Right lobe of liver (tissue), 6 donors: ENCODE data around the gene GATD1. TPM values are rescaled to one million over a fixed set of nuclear protein-coding genes. Genes with fewer than 3 reads are reported as not detected.
A peak's percentile ranks its signal among the peaks of the same experiment; 100 is the strongest.

Source experiments
- ATAC-seq, 4 donors: fragments of 200-7000 bp; cut with Tn5 transposase; one replicate each; pipeline ENCODE4 v1.9.1; 2020; ENCODE audit warnings: mild to moderate bottlenecking in 4 of 4, moderate library complexity in 4 of 4
- DNase-seq, 3 donors: peaks; one replicate each; pipeline ENCODE4 v3.0.0-alpha.2; 2020
- H3K27ac ChIP-seq, 3 donors: fragments of 200-600 bp; one replicate each; pipeline ENCODE4 v1.8.0; 2022
- H3K27me3 ChIP-seq, 2 donors: fragments of 200-600 bp; one replicate each; pipeline ENCODE4 v1.8.0; 2022
- H3K36me3 ChIP-seq, 4 donors: fragments of 200-600 bp; sonication (generic) in 1 of 4; one replicate each; pipeline versions ENCODE4 v1.5.1 to v1.8.0; 2017 to 2022; ENCODE audit warnings: control low read depth in 1 of 4
- H3K4me1 ChIP-seq, 4 donors: fragments of 200-600 bp; sonication (generic) in 1 of 4; one replicate each; pipeline versions ENCODE4 v1.5.1 to v1.8.0; 2017 to 2022; ENCODE audit warnings: control low read depth in 1 of 4
- H3K4me3 ChIP-seq, 3 donors: fragments of 200-600 bp; one replicate each; pipeline ENCODE4 v1.8.0; 2022
- H3K9me3 ChIP-seq, 4 donors: fragments of 200-600 bp; sonication (generic) in 1 of 4; one replicate each; pipeline versions ENCODE4 v1.5.1 to v1.8.0; 2017 to 2022; ENCODE audit warnings: control low read depth in 1 of 4
- CTCF ChIP-seq, 4 donors: fragments of 200-600 bp in 3 of 4; fragments of 450-650 bp in 1 of 4; IDR thresholded peaks; one replicate each; pipeline versions ENCODE4 v1.5.1 to v1.8.0; 2016 to 2022; ENCODE audit warnings: antibody characterized with exemption in 4 of 4, mild to moderate bottlenecking in 2 of 4
- POLR2A ChIP-seq: fragments of 450-650 bp; IDR thresholded peaks from one replicate; pipeline ENCODE4 v1.6.1; 2017; ENCODE audit warnings: antibody characterized with exemption, mild to moderate bottlenecking
- WGBS: methylation state at CpG from one replicate; pipeline ENCODE4 v1.1.6; 2018; ENCODE audit warnings: low coverage, low lambda C conversion rate; ENCODE audit not compliant: insufficient coverage; ENCODE audit errors: missing lambda C conversion rate; 5-methylcytosine and 5-hydroxymethylcytosine counted together
- intact Hi-C, 2 donors: fragments of 100-400 bp; cut with DNase I; formaldehyde crosslinking; loops; one replicate each; pipeline versions ENCODE4 v1.11.2 to v1.14.1; 2022
- total RNA-seq, 6 experiments: library from RNA; depleted of rRNA in 2 of 6; stranded (reverse); fragments of >200 nt in 2 of 6; fragmentation: NEBNext Ultra II Directional in 3 of 6; extraction: Animal tissue kit (Norgen Biotek cat#: 25700) in 3 of 6; gene quantifications; one replicate each; pipeline versions ENCODE4 v1.1.0 to v1.2.4, GENCODE V29; 2016 to 2023
- donor health status: DM: no; HTN: yes; CAD: no.
- donor health status: DM: no; HTN: no; CAD: no.
- donor health status: DM: no; HTN: no; CAD: no.
- donor health status: DM: no; HTN: yes; CAD: no.
- donor health status: DM: no; HTN: yes; CAD: no.

GATD1 gene
- total RNA-seq, 6 experiments from 2014 or later, result 15.8 to 31.9 (median 27.7) TPM

DNA sequence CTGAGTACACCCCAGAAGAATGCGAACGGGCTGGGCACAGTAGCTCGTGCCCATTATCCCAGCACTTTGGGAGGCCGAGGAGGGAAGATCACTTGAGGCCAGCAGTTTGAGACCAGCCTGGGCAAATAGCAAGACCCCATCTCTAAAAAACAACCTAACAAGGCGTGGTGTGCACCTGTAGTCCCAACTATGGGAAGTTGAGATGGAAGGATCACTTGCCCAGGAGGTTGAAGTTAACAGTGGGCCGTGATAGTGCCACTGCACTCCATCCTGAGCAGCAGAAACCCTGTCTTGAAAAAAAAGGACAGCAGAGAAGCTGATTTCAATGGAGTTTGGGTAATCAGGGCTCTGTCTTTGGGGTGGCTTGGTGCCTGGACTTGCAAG, 35.8 kb upstream of the GATD1 start:
- Histone ChIP-seq H3K9me3 (no peaks in the 10 kb centered on the region), H3K27ac (no peak overlapping the region), H3K36me3 (peaks cover 0 to 29% (median 0%) of the 10 kb centered on the region in 4 donors), H3K4me3 (no peak overlapping the region), H3K4me1 (peaks cover 0 to 22% (median 8%) of the 10 kb centered on the region in 4 donors), H3K27me3 (no peaks in the 10 kb centered on the region)
- ATAC-seq (no peak), DNase-seq (no peak)
- TF ChIP-seq POLR2A (no peak), CTCF (IDR thresholded peaks at IDR 0.05) (no peak)
- intact Hi-C loops, result no loop called here
- 84% methylated on average over 5 of the region's 6 CpGs for WGBS

- Histone ChIP-seq H3K27ac (no peak overlapping the region), H3K4me1 (peaks cover 0 to 22% (median 8%) of the 10 kb centered on the region in 4 donors), H3K4me3 (no peak overlapping the region), H3K9me3 (no peaks in the 10 kb centered on the region), H3K27me3 (no peaks in the 10 kb centered on the region), H3K36me3 (peaks cover 0 to 29% (median 0%) of the 10 kb centered on the region in 4 donors)
- intact Hi-C loops, result no loop called here
- ATAC-seq, result no peak
- no CpG with 5 or more reads among the region's 3 CpGs for WGBS
- TF ChIP-seq CTCF (IDR thresholded peaks at IDR 0.05), result no peak
- no peak for DNase-seq
Measured at GRCh38 chr11:812390-812789, 35.1 kb upstream of the GATD1 start.

DNA sequence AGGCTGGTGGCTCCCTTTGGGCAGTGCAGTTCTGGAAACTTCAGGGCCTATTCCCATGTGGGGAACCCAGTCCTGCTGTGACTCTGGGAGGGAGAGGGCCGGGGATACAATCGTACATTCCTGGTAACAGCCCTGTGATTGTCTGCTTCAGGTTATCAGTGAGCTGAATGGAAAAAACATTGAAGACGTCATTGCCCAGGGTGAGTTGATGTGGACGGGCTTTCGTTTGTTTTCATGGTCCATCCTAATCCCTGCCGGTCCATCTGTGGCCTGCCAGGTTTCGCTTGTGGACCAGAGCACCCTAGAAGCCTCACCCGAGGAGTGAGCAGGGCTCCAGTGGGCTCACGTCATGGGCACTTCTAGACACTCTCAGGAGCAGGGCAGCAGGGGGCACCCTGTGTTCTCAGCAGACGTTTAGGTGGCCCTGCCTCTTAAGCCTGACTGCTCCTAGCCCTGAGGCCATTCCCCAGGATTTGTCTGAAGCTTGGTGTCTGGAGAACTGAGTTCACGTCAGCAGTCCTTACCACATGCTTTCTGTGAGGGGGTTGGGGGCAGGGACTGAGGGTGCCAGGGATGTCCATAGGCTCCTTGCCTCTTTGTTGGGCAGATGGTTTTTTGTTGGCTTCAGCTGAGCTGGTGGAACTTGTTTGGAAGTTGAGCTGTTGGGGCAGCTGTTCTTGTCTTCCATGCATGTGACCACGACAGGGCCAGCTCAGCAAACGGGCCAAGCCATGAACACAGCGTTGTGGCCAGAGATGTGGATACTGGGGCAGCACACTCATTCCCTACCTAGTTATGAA, 34.4 kb upstream of the GATD1 start:
- no peaks in the 10 kb centered on the region for H3K27me3 ChIP-seq
- H3K4me1 ChIP-seq, result peaks cover 0 to 22% (median 8%) of the 10 kb centered on the region in 4 donors
- no peak overlapping the region for H3K27ac ChIP-seq
- H3K36me3 ChIP-seq, result peaks cover 0 to 29% (median 0%) of the 10 kb centered on the region in 4 donors
- no peak for DNase-seq
- TF ChIP-seq CTCF (IDR thresholded peaks at IDR 0.05) (peak in 1 of 4 donors; percentile 10), POLR2A (no peak)
- WGBS, result 63% methylated on average over 4 of the region's 14 CpGs
- H3K4me3 ChIP-seq, result peak overlapping the region in 1 of 3 donors; percentile 84
- H3K9me3 ChIP-seq, result no peaks in the 10 kb centered on the region
- ATAC-seq, result no peak
- intact Hi-C loops, result no loop called here

DNA sequence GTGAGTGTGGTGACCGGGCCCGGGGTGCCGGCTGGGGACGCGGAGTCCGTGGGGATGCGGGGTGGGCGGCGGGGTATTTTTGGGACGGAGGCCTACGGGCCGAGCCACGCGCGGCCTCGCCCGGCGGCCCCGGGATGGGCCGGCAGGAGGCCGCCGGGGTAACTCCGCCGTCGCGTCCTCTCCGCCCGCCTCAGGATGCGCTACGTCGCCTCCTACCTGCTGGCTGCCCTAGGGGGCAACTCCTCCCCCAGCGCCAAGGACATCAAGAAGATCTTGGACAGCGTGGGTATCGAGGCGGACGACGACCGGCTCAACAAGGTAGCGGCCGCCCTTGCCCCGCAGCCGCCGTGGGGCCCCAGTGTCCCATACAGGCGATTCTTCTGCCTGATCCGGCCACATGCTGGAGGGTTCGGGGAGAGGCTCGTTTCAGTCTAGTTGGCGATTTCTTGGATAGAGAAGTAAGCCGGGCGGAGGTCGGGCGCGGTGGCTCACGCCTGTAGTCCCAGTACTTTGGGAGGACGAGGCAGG, 32.8 kb upstream of the GATD1 start:
- Histone ChIP-seq H3K36me3 (peaks cover 0 to 29% (median 0%) of the 10 kb centered on the region in 4 donors), H3K9me3 (no peaks in the 10 kb centered on the region), H3K4me3 (peak overlapping the region; percentile 84 to 100 (median 99)), H3K27ac (peak overlapping the region; percentile 91 to 95 (median 94)), H3K4me1 (peaks cover 0 to 22% (median 8%) of the 10 kb centered on the region in 4 donors), H3K27me3 (no peaks in the 10 kb centered on the region)
- intact Hi-C loops, result no loop called here
- TF ChIP-seq POLR2A (peak; percentile 73), CTCF (IDR thresholded peaks at IDR 0.05) (peak in 2 of 4 donors; percentile 3 to 7)
- ATAC-seq, result no peak
- DNase-seq, result no peak
- 1% methylated on average over 19 of the region's 55 CpGs for WGBS
